ENCODE results near the gene ATP6AP1.
"Not testable (repeated sequence)": the region's sequence is repeated elsewhere in the genome, so short reads cannot be mapped to it uniquely, and the experiment has no call there.

The ATP6AP1 gene, protein sequence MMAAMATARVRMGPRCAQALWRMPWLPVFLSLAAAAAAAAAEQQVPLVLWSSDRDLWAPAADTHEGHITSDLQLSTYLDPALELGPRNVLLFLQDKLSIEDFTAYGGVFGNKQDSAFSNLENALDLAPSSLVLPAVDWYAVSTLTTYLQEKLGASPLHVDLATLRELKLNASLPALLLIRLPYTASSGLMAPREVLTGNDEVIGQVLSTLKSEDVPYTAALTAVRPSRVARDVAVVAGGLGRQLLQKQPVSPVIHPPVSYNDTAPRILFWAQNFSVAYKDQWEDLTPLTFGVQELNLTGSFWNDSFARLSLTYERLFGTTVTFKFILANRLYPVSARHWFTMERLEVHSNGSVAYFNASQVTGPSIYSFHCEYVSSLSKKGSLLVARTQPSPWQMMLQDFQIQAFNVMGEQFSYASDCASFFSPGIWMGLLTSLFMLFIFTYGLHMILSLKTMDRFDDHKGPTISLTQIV
- long read RNA-seq, donor 1, transcript ATP6AP1-201 (10 exons, 2,099 nt): major isoform, 70 of 108 reads
- long read RNA-seq, donor 1, partial matches to known transcripts: 38 of 108 reads
- long read RNA-seq, donor 1, other reads (novel, unspliced or antisense): 0 of 108 reads
- long read RNA-seq, donor 2, transcript ATP6AP1-201 (10 exons, 2,099 nt): major isoform, 38 of 60 reads
- long read RNA-seq, donor 2, partial matches to known transcripts: 22 of 60 reads
- long read RNA-seq, donor 2, other reads (novel, unspliced or antisense): 0 of 60 reads
- long read RNA-seq, donor 3, transcript ATP6AP1-201 (10 exons, 2,099 nt): major isoform, 36 of 43 reads
- long read RNA-seq, donor 3, partial matches to known transcripts: 6 of 43 reads
- long read RNA-seq, donor 3, other reads (novel, unspliced or antisense): 0 of 43 reads
- long read RNA-seq, donor 4, transcript ATP6AP1-201 (10 exons, 2,099 nt): major isoform, 40 of 94 reads
- long read RNA-seq, donor 4, partial matches to known transcripts: 53 of 94 reads
- long read RNA-seq, donor 4, other reads (novel, unspliced or antisense): 0 of 94 reads
- long read RNA-seq, donor 5, transcript ATP6AP1-201 (10 exons, 2,099 nt): major isoform, 61 of 61 reads
- long read RNA-seq, donor 5, partial matches to known transcripts: 0 of 61 reads
- long read RNA-seq, donor 5, other reads (novel, unspliced or antisense): 0 of 61 reads
- long read RNA-seq, donor 6, transcript ATP6AP1-201 (10 exons, 2,099 nt): major isoform, 59 of 96 reads
- long read RNA-seq, donor 6, partial matches to known transcripts: 36 of 96 reads
- long read RNA-seq, donor 6, other reads (novel, unspliced or antisense): 0 of 96 reads
- long read RNA-seq, donor 7, transcript ATP6AP1-201 (10 exons, 2,099 nt): major isoform, 85 of 213 reads
- long read RNA-seq, donor 7, partial matches to known transcripts: 124 of 213 reads
- long read RNA-seq, donor 7, other reads (novel, unspliced or antisense): 0 of 213 reads
- long read RNA-seq, donor 8, transcript ATP6AP1-201 (10 exons, 2,099 nt): major isoform, 53 of 132 reads
- long read RNA-seq, donor 8, partial matches to known transcripts: 79 of 132 reads
- long read RNA-seq, donor 8, other reads (novel, unspliced or antisense): 0 of 132 reads

- DNase-seq: peak; percentile 78
Observed at GRCh38 chrX:154428176-154429171, at the start of gene ATP6AP1. ATP6AP1 (plus strand) TSS chrX:154428677; CDS start chrX:154428693, 16 bp downstream.

DNA sequence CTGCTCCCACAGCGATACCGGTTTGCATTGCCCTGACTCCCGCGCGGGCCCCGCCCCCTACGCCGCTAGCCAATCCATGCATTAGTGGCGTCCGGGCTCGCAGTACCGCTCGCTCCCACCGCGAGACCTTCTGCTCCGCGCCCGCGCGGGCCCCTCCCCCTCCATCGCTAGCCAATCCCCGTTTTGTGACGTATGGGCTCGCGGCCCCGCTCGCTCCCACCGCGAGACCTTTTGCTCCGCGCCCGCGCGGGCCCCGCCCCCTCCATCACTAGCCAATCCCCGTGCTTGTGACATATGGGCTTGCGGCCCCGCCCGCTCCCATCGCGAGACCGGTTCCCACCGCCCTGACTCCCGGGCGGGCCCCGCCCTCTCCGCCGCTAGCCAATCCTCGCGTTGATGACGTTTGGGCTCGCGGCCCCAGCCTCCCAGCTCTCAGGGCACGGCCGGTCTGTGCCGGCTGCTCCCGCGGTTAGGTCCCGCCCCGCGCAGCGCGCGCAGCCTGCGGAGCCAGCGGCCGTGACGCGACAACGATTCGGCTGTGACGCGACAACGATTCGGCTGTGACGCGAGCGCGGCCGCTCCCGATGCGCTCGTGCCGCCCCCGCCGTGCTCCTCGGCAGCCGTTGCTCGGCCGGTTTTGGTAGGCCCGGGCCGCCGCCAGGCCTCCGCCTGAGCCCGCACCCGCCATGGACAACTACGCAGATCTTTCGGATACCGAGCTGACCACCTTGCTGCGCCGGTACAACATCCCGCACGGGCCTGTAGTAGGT lies 49.5 kb upstream of the ATP6AP1 start, which contains the start of gene EMD:
Gene EMD, plus strand, starts transcription at position 497 of the 770 bp plus-strand sequence. Its CDS starts 190 bp downstream, at position 687.
- DNase-seq: peak; percentile 88

DNA sequence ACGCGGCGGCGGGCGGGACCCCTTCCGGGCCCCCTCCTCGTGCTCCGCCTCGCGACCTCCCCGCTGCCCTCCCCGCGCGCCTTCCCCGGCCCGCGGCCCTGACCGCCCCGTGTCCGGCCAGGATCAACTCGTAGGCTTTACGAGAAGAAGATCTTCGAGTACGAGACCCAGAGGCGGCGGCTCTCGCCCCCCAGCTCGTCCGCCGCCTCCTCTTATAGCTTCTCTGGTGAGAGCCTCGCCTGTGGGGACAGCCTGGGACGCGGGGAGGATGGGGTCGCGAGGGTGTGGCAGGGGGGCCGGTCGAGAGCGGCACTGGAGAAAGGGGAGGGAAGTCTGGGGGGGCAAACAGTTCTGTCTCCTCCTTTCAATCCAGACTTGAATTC lies 48.9 kb upstream of the ATP6AP1 start:
- DNase-seq: no peak

GRCh38 chrX:154380153-154380552 lies 48.3 kb upstream of the ATP6AP1 start:
- DNase-seq: no peak

DNA sequence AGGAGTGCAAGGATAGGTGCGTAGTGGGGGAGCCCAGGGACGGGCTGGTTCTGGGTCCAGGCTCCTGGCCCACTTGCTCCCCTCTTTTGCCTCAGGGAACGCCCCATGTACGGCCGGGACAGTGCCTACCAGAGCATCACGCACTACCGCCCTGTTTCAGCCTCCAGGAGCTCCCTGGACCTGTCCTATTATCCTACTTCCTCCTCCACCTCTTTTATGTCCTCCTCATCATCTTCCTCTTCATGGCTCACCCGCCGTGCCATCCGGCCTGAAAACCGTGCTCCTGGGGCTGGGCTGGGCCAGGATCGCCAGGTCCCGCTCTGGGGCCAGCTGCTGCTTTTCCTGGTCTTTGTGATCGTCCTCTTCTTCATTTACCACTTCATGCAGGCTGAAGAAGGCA lies 47.7 kb upstream of the ATP6AP1 start:
- no peak for DNase-seq

DNA sequence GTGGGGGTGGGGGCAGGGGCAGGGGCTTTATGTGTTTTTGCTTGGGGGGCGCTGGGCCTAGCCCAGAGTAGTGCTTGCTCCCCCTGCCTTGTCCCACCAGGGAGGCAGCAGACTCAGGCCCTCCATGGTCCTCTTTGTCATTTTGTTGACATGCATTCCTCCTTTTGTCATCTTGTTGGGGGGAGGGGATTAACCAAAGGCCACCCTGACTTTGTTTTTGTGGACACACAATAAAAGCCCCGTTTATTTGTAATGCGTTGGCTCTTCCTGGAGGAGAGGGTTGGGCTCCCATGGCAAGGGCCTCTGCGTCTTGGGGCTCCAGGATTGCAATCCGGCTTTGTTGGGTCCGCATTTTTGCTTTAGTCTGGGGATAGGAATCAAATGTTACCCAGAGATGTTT lies 47.2 kb upstream of the ATP6AP1 start:
- no peak for DNase-seq

- no peak for DNase-seq
Observed at GRCh38 chrX:154382483-154383069, 45.9 kb upstream of the ATP6AP1 start.

DNA sequence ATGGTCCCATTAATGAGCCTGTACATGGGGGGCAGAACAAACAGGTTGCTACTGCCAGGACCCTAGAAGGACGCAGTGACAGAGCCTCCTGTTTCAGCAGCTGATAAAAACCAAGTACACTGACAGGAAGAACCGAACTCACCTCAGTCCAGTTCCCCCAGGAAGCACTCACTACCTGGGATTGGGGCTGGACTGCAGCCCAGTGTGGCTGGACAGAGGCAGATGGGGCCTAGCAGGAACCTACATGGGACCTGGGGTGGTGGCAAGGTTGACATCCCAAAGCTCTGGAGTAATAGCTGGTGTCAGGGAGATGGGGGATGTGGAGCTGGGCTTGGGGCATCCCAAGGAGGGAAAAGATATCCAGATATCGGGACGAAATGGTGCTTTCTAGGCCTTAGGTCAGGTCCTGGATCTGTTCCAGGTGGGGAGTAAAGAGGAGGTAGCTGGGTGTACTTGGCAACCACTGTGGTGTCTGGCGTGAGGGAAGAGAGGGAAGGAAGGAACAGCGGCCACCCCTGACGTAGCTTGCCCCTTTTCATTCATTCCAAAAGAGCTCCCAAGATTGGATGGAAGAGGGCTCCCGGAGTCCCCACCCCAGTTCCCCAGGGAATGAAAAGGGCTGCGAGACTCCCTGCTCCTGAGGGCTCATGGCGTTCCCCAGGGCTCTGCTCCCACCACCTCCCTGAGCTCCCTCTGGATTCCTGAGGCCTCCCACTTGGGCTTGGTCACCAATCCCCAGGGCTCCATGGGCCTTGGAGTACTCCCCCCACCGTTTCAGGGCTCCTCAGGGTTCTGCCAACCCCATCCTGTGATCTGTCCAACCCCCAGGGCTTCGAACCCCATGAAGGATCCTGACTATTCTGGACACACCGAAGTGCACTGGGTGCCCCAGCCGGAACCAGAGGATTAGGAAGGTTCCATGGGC lies 44.9 kb upstream of the ATP6AP1 start:
- DNase-seq: no peak

DNA sequence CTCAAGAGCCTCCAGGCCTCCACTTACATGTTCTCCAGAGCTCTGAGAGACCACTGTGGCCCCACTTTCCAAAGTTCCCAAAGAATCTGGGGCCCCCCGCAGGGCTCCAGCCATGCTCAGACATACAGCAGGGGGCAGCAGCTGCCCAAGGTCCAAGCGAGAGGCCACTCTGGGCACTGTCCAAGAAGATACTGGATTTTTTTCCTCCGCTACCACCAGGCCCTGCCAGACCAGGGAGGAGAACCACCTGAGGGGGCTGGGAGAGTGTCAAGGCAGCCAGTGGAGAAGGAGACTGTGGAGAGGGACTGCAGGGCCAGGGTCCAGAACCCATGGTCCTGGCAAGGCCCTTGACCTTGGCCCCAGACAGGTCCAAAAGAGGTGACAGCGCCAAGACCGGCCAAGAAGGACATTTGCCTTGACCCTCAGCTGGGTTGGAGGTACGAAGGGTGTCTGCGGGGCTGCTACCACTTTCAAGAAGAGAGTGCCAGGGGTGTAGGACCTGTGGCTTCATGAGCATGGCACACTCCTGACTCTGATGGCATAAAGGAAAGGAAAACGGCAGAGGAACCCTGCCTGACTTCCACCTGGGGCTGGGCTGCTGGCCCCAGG lies 44.1 kb upstream of the ATP6AP1 start:
- no peak for DNase-seq

DNA sequence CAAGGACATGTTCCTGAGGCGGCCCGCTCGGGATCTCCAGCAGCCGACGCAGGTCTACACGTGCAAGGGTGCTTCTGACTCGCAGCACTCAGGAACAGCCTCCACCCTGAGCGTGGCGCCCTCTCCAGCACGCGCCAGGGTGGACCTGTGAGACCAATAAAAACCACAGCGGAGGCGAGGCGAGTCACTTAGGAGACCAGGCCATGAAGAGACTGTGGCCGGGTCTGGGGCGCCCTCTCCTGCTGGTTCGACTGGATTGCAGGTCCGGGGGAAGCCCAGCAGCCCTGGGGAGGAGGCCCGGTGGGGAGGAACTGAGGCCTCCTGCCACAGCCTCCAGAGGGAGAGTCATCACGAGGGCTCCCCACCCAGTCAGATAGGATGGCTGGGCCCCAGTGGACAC lies 40.4 kb upstream of the ATP6AP1 start:
- DNase-seq: not testable (repeated sequence)

DNA sequence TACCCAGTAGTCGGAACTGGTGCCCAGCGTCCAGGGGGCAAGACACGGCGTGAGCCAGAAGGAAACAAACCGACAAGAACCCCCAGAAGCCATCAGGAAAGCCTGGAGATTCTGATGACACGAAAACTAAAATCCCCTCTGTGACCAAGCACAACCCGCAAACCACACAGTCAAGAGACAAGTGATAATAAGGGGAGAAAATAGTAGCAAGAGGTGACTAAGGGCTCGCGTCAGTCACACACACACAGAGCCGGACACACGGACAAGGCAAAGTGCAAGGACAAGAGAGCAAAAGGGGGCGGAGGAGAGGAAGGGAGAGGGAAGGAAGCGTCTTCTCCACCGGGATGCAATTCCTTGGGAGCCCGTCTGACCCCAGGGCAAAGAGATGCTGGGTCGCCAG lies 39.8 kb upstream of the ATP6AP1 start:
- DNase-seq: not testable (repeated sequence)

DNA sequence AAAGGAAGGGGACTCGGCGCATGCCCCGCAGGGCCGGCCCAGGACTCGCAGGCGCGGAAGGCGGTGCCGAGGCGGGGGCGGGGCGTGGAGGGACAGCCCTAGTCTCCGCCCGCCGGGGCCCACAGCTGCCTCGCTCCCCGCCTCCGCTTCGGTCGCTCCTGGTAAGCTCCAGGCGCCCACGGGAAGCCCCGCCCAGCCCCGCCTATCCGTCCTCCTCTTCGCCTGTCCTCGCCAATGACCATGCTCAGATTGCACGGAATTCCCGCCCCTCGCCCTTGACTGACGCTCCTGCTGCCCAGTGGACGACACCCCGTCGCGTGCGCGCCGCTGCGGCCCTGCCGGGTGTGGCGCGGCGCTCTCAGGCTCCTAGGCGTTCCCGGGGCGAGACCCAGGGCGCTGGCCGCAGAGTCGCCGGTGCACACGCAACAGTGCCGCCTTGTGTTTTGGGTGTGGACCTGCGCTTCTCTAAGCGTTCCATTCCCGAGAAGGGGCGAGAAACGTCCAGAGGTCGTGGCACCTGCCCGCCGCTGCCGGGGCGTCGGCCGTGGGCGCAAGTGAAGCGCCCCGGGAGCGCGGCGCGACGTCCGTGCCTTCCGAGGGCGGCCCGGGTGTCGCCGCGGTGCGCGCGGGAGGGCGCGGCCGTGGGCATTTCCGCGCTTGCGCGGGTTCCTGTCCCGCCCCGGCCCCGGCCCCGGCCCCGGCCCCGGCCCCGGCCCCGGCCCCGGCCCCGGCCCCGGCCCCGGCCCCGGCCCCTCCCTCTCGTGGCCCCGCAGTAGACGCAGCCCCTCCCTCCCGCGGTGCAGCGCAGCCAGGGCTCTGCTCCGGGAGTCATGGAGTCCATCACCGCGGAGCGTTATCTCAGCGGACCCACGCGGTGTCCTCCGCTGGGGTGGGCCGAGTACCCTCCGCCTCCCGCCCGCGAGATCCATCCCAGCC lies 38.4 kb upstream of the ATP6AP1 start:
- DNase-seq: not testable (repeated sequence)

GRCh38 chrX:154396363-154396762 lies 32.1 kb upstream of the ATP6AP1 start:
- DNase-seq: not testable (repeated sequence)

- peak; percentile 67 for DNase-seq
Observed at GRCh38 chrX:154396973-154397887, 31.2 kb upstream of the ATP6AP1 start.
